GM12891 (cell line): ENCODE data around the gene WDR1.

Experiments
- POLR2AphosphoS5 ChIP-seq: IDR thresholded peaks from 2 replicates; pipeline ENCODE4 v1.6.1; 2011; ENCODE audit warnings: low read depth, low read length, control low read depth
- TAF1 ChIP-seq: IDR thresholded peaks from 2 replicates; pipeline ENCODE4 v1.6.1; 2011; ENCODE audit warnings: low read depth, low read length, control low read depth

DNA sequence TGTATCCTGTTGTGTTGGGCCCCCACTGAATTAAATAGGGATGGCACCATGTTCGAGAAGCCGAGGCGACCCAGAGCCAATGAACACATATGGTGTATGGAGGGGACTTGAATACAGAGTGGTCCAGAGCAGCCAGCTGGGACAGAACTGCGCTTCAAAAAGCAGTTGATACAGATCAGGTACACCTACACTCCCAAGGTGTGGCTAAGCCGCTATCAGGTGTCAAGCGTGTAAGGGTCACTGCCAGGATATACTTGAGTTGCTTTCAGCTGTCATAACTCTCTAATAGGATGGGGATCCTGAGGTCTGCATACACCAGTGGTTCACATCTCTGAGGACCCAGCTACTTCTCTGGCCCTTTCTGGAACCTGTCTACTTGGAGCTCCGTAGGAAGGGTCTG, 3.2 kb upstream of the WDR1 start:
- TF ChIP-seq POLR2AphosphoS5 (no peak), TAF1 (no peak)
